SK-N-SH (cell line): ENCODE data around the gene UGT1A7. TPM values are rescaled to one million over a fixed set of nuclear protein-coding genes. Genes with fewer than 3 reads are reported as not detected.

Experiments used
- CTCF ChIA-PET: fragments of 300-600, 350-600 bp; formaldehyde crosslinking; extraction: SDS; loops from one replicate; lab custom pipeline; 2021; lab: Yijun Ruan, JAX
- POLR2A ChIA-PET: fragments of 350-600 bp; sonication (Branson Sonifier 250); formaldehyde crosslinking; extraction: SDS; loops from one replicate; lab custom pipeline; 2020; ENCODE audit warnings: antibody characterized with exemption, inconsistent platforms; lab: Yijun Ruan, JAX
- DNase-seq: peaks from one replicate; pipeline ENCODE4 v3.0.0; 2012
- H2AFZ ChIP-seq: fragments of 200-600 bp; sonication (generic); 2 replicates; pipeline ENCODE4 v1.8.1; 2016; ENCODE audit warnings: antibody characterized with exemption, mild to moderate bottlenecking, low read depth
- H3F3A ChIP-seq: fragments of 200-600 bp; sonication (generic); replicated peaks from 2 replicates; pipeline ENCODE3; 2016; ENCODE audit warnings: antibody characterized with exemption, mild to moderate bottlenecking; ENCODE audit not compliant: insufficient read depth
- H3K27ac ChIP-seq, 2 experiments: fragments of 200-500 bp in 1 of 2; fragments of 200-600 bp in 1 of 2; sonication (Bioruptor generic) in 1 of 2; sonication (generic), shearing (Covaris generic) in 1 of 2; 2 replicates each; pipeline versions ENCODE4 v1.5.1 to v1.6.1; 2014 to 2016; ENCODE audit warnings: low read depth in 2 of 2, inconsistent platforms in 1 of 2, low read length in 1 of 2, mild to moderate bottlenecking in 1 of 2, mixed read lengths in 1 of 2
- H3K27me3 ChIP-seq: fragments of 200-600 bp; sonication (generic), shearing (Covaris generic); 2 replicates; pipeline ENCODE4 v1.6.1; 2016; ENCODE audit warnings: mixed run types; ENCODE audit not compliant: insufficient read depth
- H3K36me3 ChIP-seq, 2 experiments: fragments of 200-500 bp in 1 of 2; fragments of 200-600 bp in 1 of 2; sonication (Bioruptor generic) in 1 of 2; sonication (generic) in 1 of 2; replicated peaks in 1 of 2; 2 replicates each; pipeline versions ENCODE3 to v1.5.1; 2014 to 2016; ENCODE audit warnings: low read length in 1 of 2, mild to moderate bottlenecking in 1 of 2; ENCODE audit not compliant: insufficient read depth in 2 of 2, control insufficient read depth in 1 of 2
- H3K4me1 ChIP-seq, 2 experiments: fragments of 200-500 bp in 1 of 2; fragments of 200-600 bp in 1 of 2; sonication (Bioruptor generic) in 1 of 2; sonication (generic), shearing (Covaris generic) in 1 of 2; 2 replicates each; pipeline versions ENCODE4 v1.5.1 to v1.6.1; 2014 to 2016; ENCODE audit warnings: low read depth in 1 of 2, low read length in 1 of 2, mixed run types in 1 of 2; ENCODE audit not compliant: insufficient read depth in 2 of 2, control insufficient read depth in 1 of 2
- H3K4me2 ChIP-seq: fragments of 200-600 bp; sonication (generic), shearing (Covaris generic); 2 replicates; pipeline ENCODE4 v1.6.1; 2017; ENCODE audit warnings: mixed run types
- H3K4me3 ChIP-seq, 2 experiments: fragments of 200-500 bp in 1 of 2; fragments of 200-600 bp in 1 of 2; sonication (Bioruptor generic) in 1 of 2; sonication (generic), shearing (Covaris generic) in 1 of 2; 2 replicates each; pipeline versions ENCODE4 v1.5.1 to v1.8.1; 2014 to 2016; ENCODE audit warnings: low read depth in 2 of 2, inconsistent platforms in 1 of 2, low read length in 1 of 2, mild to moderate bottlenecking in 1 of 2, mixed read lengths in 1 of 2, moderate library complexity in 1 of 2
- H3K79me2 ChIP-seq: fragments of 200-600 bp; sonication (generic); 2 replicates; pipeline ENCODE4 v1.8.1; 2017; ENCODE audit warnings: mild to moderate bottlenecking; ENCODE audit not compliant: insufficient read depth
- H3K9ac ChIP-seq: fragments of 200-600 bp; sonication (generic); 2 replicates; pipeline ENCODE4 v1.6.1; 2017; ENCODE audit warnings: mixed run types
- H3K9me2 ChIP-seq: fragments of 200-600 bp; sonication (generic); 2 replicates; pipeline ENCODE4 v1.6.1; 2017; ENCODE audit warnings: mixed run types
- H3K9me3 ChIP-seq: fragments of 200-600 bp; sonication (generic); 2 replicates; pipeline ENCODE4 v1.6.1; 2017; ENCODE audit warnings: mixed run types, mild to moderate bottlenecking, moderate library complexity
- H4K20me1 ChIP-seq: fragments of 200-600 bp; sonication (generic); 2 replicates; pipeline ENCODE4 v1.6.1; 2017; ENCODE audit warnings: mild to moderate bottlenecking, mixed run types; ENCODE audit not compliant: insufficient read depth
- CTCF ChIP-seq: fragments of 200-600 bp; sonication (generic); IDR thresholded peaks from 2 replicates; pipeline ENCODE4 v1.6.1; 2017; ENCODE audit warnings: antibody characterized with exemption, mild to moderate bottlenecking, moderate library complexity
- EZH2phosphoT487 ChIP-seq: fragments of 200-600 bp; sonication (generic); IDR thresholded peaks from 2 replicates; pipeline ENCODE4 v1.6.1; 2017; ENCODE audit warnings: low read depth, mixed run types, mild to moderate bottlenecking, antibody characterized with exemption, moderate library complexity, borderline replicate concordance
- FOXM1 ChIP-seq: IDR thresholded peaks from 2 replicates; pipeline ENCODE4 v1.4.0; 2012; ENCODE audit warnings: low read depth, mild to moderate bottlenecking
- GABPA ChIP-seq: IDR thresholded peaks from 2 replicates; pipeline ENCODE4 v1.4.0; 2012; ENCODE audit warnings: low read depth, mild to moderate bottlenecking
- MXI1 ChIP-seq: IDR thresholded peaks from 2 replicates; pipeline ENCODE4 v1.6.1; 2012; ENCODE audit warnings: mild to moderate bottlenecking, low read depth, low read length, improper control_type of control experiment
- NRF1 ChIP-seq: IDR thresholded peaks from 2 replicates; pipeline ENCODE4 v1.6.1; 2012; ENCODE audit warnings: low read depth, mild to moderate bottlenecking, low read length
- PBX3 ChIP-seq: IDR thresholded peaks from 2 replicates; pipeline ENCODE4; 2012
- TCF12 ChIP-seq: IDR thresholded peaks from 2 replicates; pipeline ENCODE4 v1.4.0; 2012
- YY1 ChIP-seq: IDR thresholded peaks from 2 replicates; pipeline ENCODE4 v1.4.0; 2012; ENCODE audit warnings: low read depth, mild to moderate bottlenecking
- WGBS: methylation state at CpG from one replicate; pipeline ENCODE4 v1.1.6; 2017; ENCODE audit warnings: low lambda C conversion rate; 5-methylcytosine and 5-hydroxymethylcytosine counted together
- polyA plus RNA-seq, 3 experiments: library from polyadenylated mRNA; depleted of rRNA; stranded (reverse); fragments of >200 nt; gene quantifications; 2 replicates each; pipeline ENCODE4 v1.2.3, GENCODE V29; 2012
- TF ChIP-seq, protein P1 (sequence below): IDR thresholded peaks from 2 replicates; pipeline ENCODE4 v1.4.0; 2012; ENCODE audit warnings: low read depth, borderline replicate concordance

UGT1A7 gene
- polyA plus RNA-seq, 1 of the 3 experiments (the other 2 are of a cell fraction), result not detected

- H3K27ac ChIP-seq, result no peak overlapping the region
- H3F3A ChIP-seq, result no peaks in the 10 kb centered on the region
- no peak overlapping the region for H3K9ac ChIP-seq
- H3K36me3 ChIP-seq, result no peaks in the 10 kb centered on the region
- H3K9me2 ChIP-seq, result no peaks in the 10 kb centered on the region
- H2AFZ ChIP-seq, result no peak overlapping the region
- POLR2A ChIA-PET, result interaction anchor here (0.8 kb wide), 1 partner anchor 24 kb away, joined by 3 read pairs; no protein-coding TSS in a partner anchor
- no peak for DNase-seq
- H3K4me3 ChIP-seq, result no peak overlapping the region
- no peaks in the 10 kb centered on the region for H3K4me1 ChIP-seq
- TF ChIP-seq FOXM1, result no peak
- TF ChIP-seq, protein P1, sequence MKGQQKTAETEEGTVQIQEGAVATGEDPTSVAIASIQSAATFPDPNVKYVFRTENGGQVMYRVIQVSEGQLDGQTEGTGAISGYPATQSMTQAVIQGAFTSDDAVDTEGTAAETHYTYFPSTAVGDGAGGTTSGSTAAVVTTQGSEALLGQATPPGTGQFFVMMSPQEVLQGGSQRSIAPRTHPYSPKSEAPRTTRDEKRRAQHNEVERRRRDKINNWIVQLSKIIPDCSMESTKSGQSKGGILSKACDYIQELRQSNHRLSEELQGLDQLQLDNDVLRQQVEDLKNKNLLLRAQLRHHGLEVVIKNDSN, result no peak
- TF ChIP-seq MXI1, result no peak
- no peak for TF ChIP-seq GABPA
- no peak for TF ChIP-seq CTCF
- no peak for TF ChIP-seq PBX3
- TF ChIP-seq TCF12, result no peak
- TF ChIP-seq EZH2phosphoT487, result no peak
- no peaks in the 10 kb centered on the region for H3K79me2 ChIP-seq
- WGBS, result 70% methylated on average over 7 of the region's 11 CpGs
- no peaks in the 10 kb centered on the region for H3K9me3 ChIP-seq
- CTCF ChIA-PET, result interaction anchor here (1.1 kb wide), 1 partner anchor 20 kb away, joined by 4 read pairs; no protein-coding TSS in a partner anchor
- H3K27me3 ChIP-seq, result no peaks in the 10 kb centered on the region
- H3K4me2 ChIP-seq, result no peak overlapping the region
- no peaks in the 10 kb centered on the region for H4K20me1 ChIP-seq
These were observed 10.0 kb downstream of the UGT1A7 start for GRCh38 chr2:233691443-233692433.

DNA sequence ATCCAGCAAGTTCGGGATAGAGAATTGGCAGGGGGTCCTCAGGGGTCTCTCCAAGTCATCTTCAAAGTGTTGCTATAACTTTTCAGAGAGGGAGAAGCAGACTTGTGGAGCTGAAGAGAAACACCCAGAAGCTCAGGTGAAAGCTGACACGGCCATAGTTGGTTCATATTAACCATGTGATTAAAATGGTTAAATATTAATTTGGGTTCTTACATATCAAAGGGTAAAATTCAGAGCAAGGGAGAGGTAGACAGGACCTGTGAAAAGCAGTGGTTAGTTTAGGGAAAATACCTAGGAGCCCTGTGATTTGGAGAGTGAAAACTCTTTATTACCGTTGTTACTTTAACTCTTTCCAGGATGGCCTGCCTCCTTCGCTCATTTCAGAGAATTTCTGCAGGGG is 10.9 kb downstream of the UGT1A7 start, which contains the start of gene UGT1A6:
TSS of gene UGT1A6 (plus strand) at position 243 of the 400 bp plus-strand sequence. CDS start at position 358, 115 bp downstream.
- no peak for DNase-seq
- H3K27me3 ChIP-seq, result no peaks in the 10 kb centered on the region
- no peaks in the 10 kb centered on the region for H3K9me2 ChIP-seq
- H4K20me1 ChIP-seq, result no peaks in the 10 kb centered on the region
- POLR2A ChIA-PET, result no interaction called here
- no peaks in the 10 kb centered on the region for H3K79me2 ChIP-seq
- no peaks in the 10 kb centered on the region for H3K9me3 ChIP-seq
- H3K9ac ChIP-seq, result no peak within 1 kb of the TSS
- H3K4me3 ChIP-seq, result no peak within 1 kb of the TSS
- 69% methylated on average over 4 of the region's 4 CpGs for WGBS
- CTCF ChIA-PET, result no interaction called here
- H2AFZ ChIP-seq, result no peak within 1 kb of the TSS
- H3K27ac ChIP-seq, result no peak within 1 kb of the TSS
- no peak within 1 kb of the TSS for H3K4me2 ChIP-seq
- TF ChIP-seq NRF1 (no peak), YY1 (no peak)
- no peaks in the 10 kb centered on the region for H3K4me1 ChIP-seq
- H3K36me3 ChIP-seq, result no peaks in the 10 kb centered on the region
- no peaks in the 10 kb centered on the region for H3F3A ChIP-seq
